Measurements from ENCODE around the gene PPP1R12A.
"Not testable (repeated sequence)": the region's sequence is repeated elsewhere in the genome, so short reads cannot be mapped to it uniquely, and the experiment has no call there.

The PPP1R12A gene

GRCh38 chr12:79841248-79841877, 93.5 kb downstream of the PPP1R12A start:
- DNase-seq (ENCODE audit: low read depth), result no peak

- DNase-seq (ENCODE audit: low read depth), result no peak
Observed at GRCh38 chr12:79838359-79838758, 96.5 kb downstream of the PPP1R12A start.

- no peak for DNase-seq (ENCODE audit: low read depth)
Observed at GRCh38 chr12:79837575-79837974, 97.3 kb downstream of the PPP1R12A start.

- no peak for DNase-seq (ENCODE audit: low read depth)
Observed at GRCh38 chr12:79835377-79835843, 99.5 kb downstream of the PPP1R12A start.

GRCh38 chr12:79834712-79835376, 100.1 kb downstream of the PPP1R12A start:
- DNase-seq (ENCODE audit: low read depth), result no peak

- DNase-seq (ENCODE audit: low read depth), result no peak
Observed at GRCh38 chr12:79830440-79830839, 104.5 kb downstream of the PPP1R12A start.

- DNase-seq (ENCODE audit: low read depth), result no peak
Observed at GRCh38 chr12:79828924-79829323, 106.0 kb downstream of the PPP1R12A start.

GRCh38 chr12:79827484-79827883, 107.4 kb downstream of the PPP1R12A start:
- DNase-seq (ENCODE audit: low read depth), result no peak

GRCh38 chr12:79826267-79827128, 108.4 kb downstream of the PPP1R12A start:
- DNase-seq (ENCODE audit: low read depth), result no peak

GRCh38 chr12:79822475-79822874, 112.4 kb downstream of the PPP1R12A start:
- no peak for DNase-seq (ENCODE audit: low read depth)

- DNase-seq (ENCODE audit: low read depth), result no peak
Observed at GRCh38 chr12:79818856-79819255, 116.0 kb downstream of the PPP1R12A start.

- DNase-seq (ENCODE audit: low read depth), result not testable (repeated sequence)
Observed at GRCh38 chr12:79784366-79785065, 150.4 kb downstream of the PPP1R12A start.

GRCh38 chr12:79782172-79782900, 152.6 kb downstream of the PPP1R12A start:
- peak; percentile 25 for DNase-seq (ENCODE audit: low read depth)

- DNase-seq (ENCODE audit: low read depth), result no peak
Observed at GRCh38 chr12:79778802-79779448, 156.0 kb downstream of the PPP1R12A start.

GRCh38 chr12:79776111-79776510, 158.8 kb downstream of the PPP1R12A start:
- DNase-seq (ENCODE audit: low read depth), result no peak

- no peak for DNase-seq (ENCODE audit: low read depth)
Observed at GRCh38 chr12:79775355-79776027, 159.4 kb downstream of the PPP1R12A start.

GRCh38 chr12:79773896-79774295, 161.0 kb downstream of the PPP1R12A start:
- DNase-seq (ENCODE audit: low read depth), result no peak

GRCh38 chr12:79769860-79770485, 164.9 kb downstream of the PPP1R12A start:
- DNase-seq (ENCODE audit: low read depth), result no peak

GRCh38 chr12:79769189-79769859, 165.6 kb downstream of the PPP1R12A start:
- DNase-seq (ENCODE audit: low read depth), result no peak

All from GM04504 (cell line).